ENCODE data around the gene SYTL1. TPM values are rescaled to one million over a fixed set of nuclear protein-coding genes. Genes with fewer than 3 reads are reported as not detected.

Gene SYTL1, protein sequence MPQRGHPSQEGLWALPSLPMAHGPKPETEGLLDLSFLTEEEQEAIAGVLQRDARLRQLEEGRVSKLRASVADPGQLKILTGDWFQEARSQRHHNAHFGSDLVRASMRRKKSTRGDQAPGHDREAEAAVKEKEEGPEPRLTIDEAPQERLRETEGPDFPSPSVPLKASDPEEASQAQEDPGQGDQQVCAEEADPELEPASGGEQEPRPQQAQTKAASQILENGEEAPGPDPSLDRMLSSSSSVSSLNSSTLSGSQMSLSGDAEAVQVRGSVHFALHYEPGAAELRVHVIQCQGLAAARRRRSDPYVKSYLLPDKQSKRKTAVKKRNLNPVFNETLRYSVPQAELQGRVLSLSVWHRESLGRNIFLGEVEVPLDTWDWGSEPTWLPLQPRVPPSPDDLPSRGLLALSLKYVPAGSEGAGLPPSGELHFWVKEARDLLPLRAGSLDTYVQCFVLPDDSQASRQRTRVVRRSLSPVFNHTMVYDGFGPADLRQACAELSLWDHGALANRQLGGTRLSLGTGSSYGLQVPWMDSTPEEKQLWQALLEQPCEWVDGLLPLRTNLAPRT
- 2.5 TPM for polyA plus RNA-seq (2013, experiment 1 of 2)
- polyA plus RNA-seq (2013, experiment 2 of 2): 2.2 TPM

DNA sequence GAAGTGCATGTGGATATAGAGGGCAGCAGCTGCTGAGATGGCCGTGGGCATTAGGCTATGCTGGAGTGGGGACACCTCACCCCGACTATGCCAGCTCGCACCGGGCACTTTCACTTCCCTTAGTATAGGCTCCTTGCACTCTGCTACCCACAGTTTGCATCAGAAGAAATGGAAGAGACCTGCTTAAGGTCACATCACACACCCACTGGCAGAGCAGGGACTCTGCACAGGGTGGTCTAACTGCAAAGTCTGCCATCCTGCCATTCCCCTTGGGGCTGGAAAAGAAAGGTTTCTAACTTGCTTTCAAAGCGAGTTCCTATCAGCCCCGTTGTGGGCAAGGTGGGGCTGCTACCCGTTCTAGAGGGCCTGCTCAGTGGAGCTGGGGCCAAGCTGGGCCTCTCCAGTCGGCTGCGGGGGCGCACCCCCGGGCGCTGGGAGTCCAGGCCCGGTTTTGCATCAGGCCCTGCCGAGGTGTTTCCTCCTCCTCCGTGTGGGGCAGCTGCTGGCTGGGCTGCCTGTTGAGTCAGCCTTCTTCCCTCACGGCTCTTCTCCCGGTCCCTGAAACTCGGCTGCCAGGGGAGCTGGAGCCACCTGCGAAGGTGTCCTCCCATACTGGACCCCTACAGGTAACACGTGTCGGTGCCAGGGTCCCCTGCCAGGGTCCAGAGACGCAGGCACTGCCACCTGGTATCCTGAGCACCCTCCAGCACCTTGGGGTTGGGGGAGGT, at the start of gene SYTL1:
Gene SYTL1 (plus strand): TSS at position 498 of the 728 bp plus-strand sequence. CDS start 3,313 bp downstream, outside the sequence.
- H2BK5ac ChIP-seq (ENCODE audit: low read length): no peak within 1 kb of the TSS
- peak within 1 kb of the TSS; percentile 49 for H3K9ac ChIP-seq (ENCODE audit: low read length)
- H3K4me3 ChIP-seq (ENCODE audit: low read length): no peak within 1 kb of the TSS
- DNase-seq: peak; percentile 71
- H3K56ac ChIP-seq (ENCODE audit: low read length): peak within 1 kb of the TSS; percentile 67
- H4K8ac ChIP-seq (ENCODE audit: low read depth, low read length): no peak within 1 kb of the TSS
- H3K79me1 ChIP-seq (ENCODE audit: low read length): no peaks in the 10 kb centered on the region
- no peak within 1 kb of the TSS for H3K23ac ChIP-seq (ENCODE audit: low read length)
- no peak within 1 kb of the TSS for H2BK120ac ChIP-seq (ENCODE audit: low read depth, low read length)
- peak within 1 kb of the TSS; percentile 34 for H2AK5ac ChIP-seq (ENCODE audit: low read length)
- H2BK15ac ChIP-seq (replicated peaks; ENCODE audit: low read depth): no peak within 1 kb of the TSS
- no peaks in the 10 kb centered on the region for H3K36me3 ChIP-seq (ENCODE audit: control insufficient read depth, insufficient read depth, low read length)
- peaks cover 5% of the 10 kb centered on the region for H3K4me1 ChIP-seq (ENCODE audit: control insufficient read depth, low read depth, low read length)
- no peak within 1 kb of the TSS for H3K4ac ChIP-seq (ENCODE audit: low read depth, low read length)
- no peak within 1 kb of the TSS for H3K27ac ChIP-seq (ENCODE audit: low read depth, low read length)
- H3K4me2 ChIP-seq (ENCODE audit: low read length): peak within 1 kb of the TSS; percentile 33
- H3K27me3 ChIP-seq (ENCODE audit: insufficient read depth, low read length, poor library complexity): no peaks in the 10 kb centered on the region
- no peak within 1 kb of the TSS for H3K18ac ChIP-seq (ENCODE audit: low read length)
- no peak within 1 kb of the TSS for H4K5ac ChIP-seq (ENCODE audit: low read length)
- no CpG with 5 or more reads among the region's 22 CpGs for WGBS (ENCODE audit: extremely low coverage, insufficient coverage, low lambda C conversion rate)
- no peaks in the 10 kb centered on the region for H3K79me2 ChIP-seq (ENCODE audit: control insufficient read depth, insufficient read depth, low read length)

DNA sequence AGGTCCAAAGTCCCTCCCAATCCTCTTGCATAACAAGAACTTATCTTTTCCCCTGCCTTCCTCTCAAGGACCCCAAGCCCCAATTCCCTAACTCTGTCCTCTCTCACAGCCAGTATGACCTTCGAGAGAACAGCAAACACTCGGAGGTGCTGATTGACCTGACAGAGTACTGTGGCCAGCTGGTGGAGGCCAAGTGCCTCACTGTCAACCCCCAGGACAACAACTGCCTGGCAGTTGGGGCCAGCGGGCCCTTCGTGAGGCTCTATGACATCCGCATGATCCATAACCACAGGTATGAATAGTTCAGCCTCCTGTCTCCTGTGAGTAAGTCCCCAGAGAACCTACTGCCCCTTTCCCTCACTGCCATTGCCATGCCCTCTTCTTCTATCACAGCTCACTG, 49.7 kb upstream of the SYTL1 start:
- Histone ChIP-seq H3K23ac (ENCODE audit: low read length) (no peak overlapping the region), H3K4me3 (ENCODE audit: low read length) (no peak overlapping the region), H3K36me3 (ENCODE audit: control insufficient read depth, insufficient read depth, low read length) (no peaks in the 10 kb centered on the region), H3K56ac (ENCODE audit: low read length) (no peak overlapping the region), H3K4ac (ENCODE audit: low read depth, low read length) (no peak overlapping the region), H2BK15ac (replicated peaks; ENCODE audit: low read depth) (no peak overlapping the region), H3K9ac (ENCODE audit: low read length) (no peak overlapping the region), H3K4me2 (ENCODE audit: low read length) (no peak overlapping the region), H4K8ac (ENCODE audit: low read depth, low read length) (no peak overlapping the region), H3K79me2 (ENCODE audit: control insufficient read depth, insufficient read depth, low read length) (no peaks in the 10 kb centered on the region), H2BK120ac (ENCODE audit: low read depth, low read length) (no peak overlapping the region), H3K27ac (ENCODE audit: low read depth, low read length) (no peak overlapping the region), H4K5ac (ENCODE audit: low read length) (no peak overlapping the region), H3K18ac (ENCODE audit: low read length) (no peak overlapping the region), H3K4me1 (ENCODE audit: control insufficient read depth, low read depth, low read length) (no peaks in the 10 kb centered on the region), H2BK5ac (ENCODE audit: low read length) (no peak overlapping the region), H3K27me3 (ENCODE audit: insufficient read depth, low read length, poor library complexity) (no peaks in the 10 kb centered on the region), H2AK5ac (ENCODE audit: low read length) (no peak overlapping the region), H3K79me1 (ENCODE audit: low read length) (no peaks in the 10 kb centered on the region)
- no CpG with 5 or more reads among the region's 5 CpGs for WGBS (ENCODE audit: extremely low coverage, insufficient coverage, low lambda C conversion rate)
- DNase-seq: no peak

DNA sequence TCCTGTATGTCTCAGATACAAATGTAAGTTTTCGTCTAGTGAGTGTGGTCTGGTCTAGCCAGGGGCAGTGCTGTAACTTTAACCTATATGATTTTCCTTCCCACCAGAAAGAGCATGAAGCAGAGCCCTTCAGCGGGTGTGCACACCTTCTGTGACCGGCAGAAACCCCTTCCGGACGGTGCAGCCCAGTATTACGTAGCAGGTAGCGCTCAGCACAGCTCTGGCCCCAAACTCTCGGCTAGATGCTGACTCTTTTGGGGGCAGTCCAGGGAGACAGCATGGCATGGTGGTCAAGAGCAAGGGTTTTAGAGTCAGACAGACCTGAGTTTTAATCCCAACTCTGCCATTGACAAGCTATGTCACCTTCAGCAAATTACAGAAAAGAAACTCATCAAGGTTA, 47.9 kb upstream of the SYTL1 start:
- no peak overlapping the region for H3K9ac ChIP-seq (ENCODE audit: low read length)
- H3K56ac ChIP-seq (ENCODE audit: low read length): no peak overlapping the region
- H3K79me1 ChIP-seq (ENCODE audit: low read length): no peaks in the 10 kb centered on the region
- no peak overlapping the region for H2BK5ac ChIP-seq (ENCODE audit: low read length)
- H3K36me3 ChIP-seq (ENCODE audit: control insufficient read depth, insufficient read depth, low read length): no peaks in the 10 kb centered on the region
- no peaks in the 10 kb centered on the region for H3K79me2 ChIP-seq (ENCODE audit: control insufficient read depth, insufficient read depth, low read length)
- no peak overlapping the region for H3K18ac ChIP-seq (ENCODE audit: low read length)
- no peak overlapping the region for H2AK5ac ChIP-seq (ENCODE audit: low read length)
- H3K4me3 ChIP-seq (ENCODE audit: low read length): no peak overlapping the region
- DNase-seq: no peak
- H4K5ac ChIP-seq (ENCODE audit: low read length): no peak overlapping the region
- H3K4me1 ChIP-seq (ENCODE audit: control insufficient read depth, low read depth, low read length): peaks cover 3% of the 10 kb centered on the region
- no peaks in the 10 kb centered on the region for H3K27me3 ChIP-seq (ENCODE audit: insufficient read depth, low read length, poor library complexity)
- H3K23ac ChIP-seq (ENCODE audit: low read length): no peak overlapping the region
- H2BK15ac ChIP-seq (replicated peaks; ENCODE audit: low read depth): no peak overlapping the region
- no peak overlapping the region for H3K4me2 ChIP-seq (ENCODE audit: low read length)
- H2BK120ac ChIP-seq (ENCODE audit: low read depth, low read length): no peak overlapping the region
- no peak overlapping the region for H4K8ac ChIP-seq (ENCODE audit: low read depth, low read length)
- no peak overlapping the region for H3K27ac ChIP-seq (ENCODE audit: low read depth, low read length)
- H3K4ac ChIP-seq (ENCODE audit: low read depth, low read length): no peak overlapping the region
- WGBS (ENCODE audit: extremely low coverage, insufficient coverage, low lambda C conversion rate): no CpG with 5 or more reads among the region's 8 CpGs

DNA sequence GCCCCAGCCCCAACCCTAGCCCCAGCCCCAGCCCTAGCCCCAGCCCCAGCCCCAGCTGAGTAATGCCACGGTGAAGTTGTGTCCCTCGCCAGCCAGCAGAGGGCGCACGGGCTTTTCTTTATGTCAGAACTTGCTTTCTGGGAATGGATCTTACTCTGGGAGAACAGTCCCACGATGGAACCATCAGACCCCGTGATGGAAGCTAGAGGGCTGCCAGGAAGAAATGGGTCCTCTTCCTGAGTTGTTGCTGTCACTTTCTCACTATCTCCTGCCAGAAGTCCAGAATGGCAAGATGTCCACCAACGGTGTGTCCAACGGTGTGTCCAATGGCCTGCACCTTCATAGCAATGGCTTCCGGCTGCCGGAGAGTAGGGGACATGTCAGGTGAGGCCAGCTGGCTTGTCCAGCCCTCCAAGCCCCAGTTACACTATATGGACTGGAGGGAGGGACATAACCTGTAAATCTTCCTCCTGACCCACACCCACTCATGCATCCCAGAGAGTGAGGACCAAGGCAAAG, 45.0 kb upstream of the SYTL1 start:
- Histone ChIP-seq H3K4me3 (ENCODE audit: low read length) (no peak overlapping the region), H2BK120ac (ENCODE audit: low read depth, low read length) (no peak overlapping the region), H2BK15ac (replicated peaks; ENCODE audit: low read depth) (no peak overlapping the region), H3K4me2 (ENCODE audit: low read length) (no peak overlapping the region), H3K36me3 (ENCODE audit: control insufficient read depth, insufficient read depth, low read length) (no peaks in the 10 kb centered on the region), H3K79me2 (ENCODE audit: control insufficient read depth, insufficient read depth, low read length) (no peaks in the 10 kb centered on the region), H3K9ac (ENCODE audit: low read length) (no peak overlapping the region), H4K8ac (ENCODE audit: low read depth, low read length) (no peak overlapping the region), H3K4ac (ENCODE audit: low read depth, low read length) (no peak overlapping the region), H4K5ac (ENCODE audit: low read length) (no peak overlapping the region), H3K79me1 (ENCODE audit: low read length) (no peaks in the 10 kb centered on the region), H3K27ac (ENCODE audit: low read depth, low read length) (no peak overlapping the region), H3K4me1 (ENCODE audit: control insufficient read depth, low read depth, low read length) (peaks cover 13% of the 10 kb centered on the region), H3K23ac (ENCODE audit: low read length) (no peak overlapping the region), H2AK5ac (ENCODE audit: low read length) (no peak overlapping the region), H3K18ac (ENCODE audit: low read length) (no peak overlapping the region), H3K27me3 (ENCODE audit: insufficient read depth, low read length, poor library complexity) (no peaks in the 10 kb centered on the region), H3K56ac (ENCODE audit: low read length) (no peak overlapping the region), H2BK5ac (ENCODE audit: low read length) (no peak overlapping the region)
- peak; percentile 72 for DNase-seq
- no CpG with 5 or more reads among the region's 10 CpGs for WGBS (ENCODE audit: extremely low coverage, insufficient coverage, low lambda C conversion rate)

DNA sequence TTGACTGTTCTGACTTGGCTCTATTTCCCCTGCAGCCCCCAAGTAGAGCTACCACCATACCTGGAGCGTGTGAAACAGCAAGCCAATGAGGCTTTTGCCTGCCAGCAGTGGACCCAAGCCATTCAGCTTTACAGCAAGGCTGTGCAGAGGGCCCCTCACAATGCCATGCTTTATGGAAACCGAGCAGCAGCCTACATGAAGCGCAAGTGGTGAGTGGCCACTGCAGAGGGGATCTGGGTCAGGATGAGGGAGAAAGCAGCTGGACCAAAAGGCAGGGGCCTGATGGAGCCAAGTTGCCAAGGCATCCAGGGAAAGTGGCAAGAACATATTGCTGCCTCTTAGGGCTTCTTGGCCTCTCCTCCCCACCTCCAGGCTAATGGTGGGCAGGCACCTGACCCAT, 43.9 kb upstream of the SYTL1 start:
- Histone ChIP-seq H3K79me1 (ENCODE audit: low read length) (no peaks in the 10 kb centered on the region), H3K18ac (ENCODE audit: low read length) (no peak overlapping the region)
- WGBS (ENCODE audit: extremely low coverage, insufficient coverage, low lambda C conversion rate): no CpG with 5 or more reads among the region's 3 CpGs

More for the DNA sequence above, 43.9 kb upstream of the SYTL1 start:
- no peaks in the 10 kb centered on the region for H3K36me3 ChIP-seq (ENCODE audit: control insufficient read depth, insufficient read depth, low read length)
- H3K79me2 ChIP-seq (ENCODE audit: control insufficient read depth, insufficient read depth, low read length): no peaks in the 10 kb centered on the region
- no peak overlapping the region for H4K8ac ChIP-seq (ENCODE audit: low read depth, low read length)
- no peak overlapping the region for H2AK5ac ChIP-seq (ENCODE audit: low read length)
- H2BK5ac ChIP-seq (ENCODE audit: low read length): no peak overlapping the region
- H2BK15ac ChIP-seq (replicated peaks; ENCODE audit: low read depth): no peak overlapping the region
- no peak overlapping the region for H3K4me2 ChIP-seq (ENCODE audit: low read length)
- no peak overlapping the region for H2BK120ac ChIP-seq (ENCODE audit: low read depth, low read length)
- H3K4ac ChIP-seq (ENCODE audit: low read depth, low read length): no peak overlapping the region
- no peak overlapping the region for H3K27ac ChIP-seq (ENCODE audit: low read depth, low read length)
- DNase-seq: no peak
- no peak overlapping the region for H3K4me3 ChIP-seq (ENCODE audit: low read length)
- no peak overlapping the region for H4K5ac ChIP-seq (ENCODE audit: low read length)
- H3K27me3 ChIP-seq (ENCODE audit: insufficient read depth, low read length, poor library complexity): no peaks in the 10 kb centered on the region
- H3K56ac ChIP-seq (ENCODE audit: low read length): no peak overlapping the region
- peaks cover 13% of the 10 kb centered on the region for H3K4me1 ChIP-seq (ENCODE audit: control insufficient read depth, low read depth, low read length)
- H3K23ac ChIP-seq (ENCODE audit: low read length): no peak overlapping the region
- no peak overlapping the region for H3K9ac ChIP-seq (ENCODE audit: low read length)

All from mesendoderm (in vitro differentiated cells).